GM21825 (cell line): Measurements from ENCODE around the gene ACOT7.
"Not testable (repeated sequence)": the region's sequence is repeated elsewhere in the genome, so short reads cannot be mapped to it uniquely, and the experiment has no call there.

ENCODE experiments used
- ATAC-seq: cut with Tn5 transposase; IDR thresholded peaks from one replicate; pipeline ENCODE4 v1.9.1; 2021; ENCODE audit warnings: mild to moderate bottlenecking, moderate library complexity; ENCODE audit not compliant: unreplicated experiment

Gene ACOT7

GRCh38 chr1:6241887-6242740 is 151.5 kb downstream of the ACOT7 start:
- no peak for ATAC-seq

GRCh38 chr1:6241107-6241886 is 152.3 kb downstream of the ACOT7 start:
- ATAC-seq = no peak

- no peak for ATAC-seq
Measured at GRCh38 chr1:6239950-6240768, 153.4 kb downstream of the ACOT7 start.

- ATAC-seq = no peak
Measured at GRCh38 chr1:6239213-6239752, 154.3 kb downstream of the ACOT7 start.

- ATAC-seq = no peak
Measured at GRCh38 chr1:6237093-6237492, 156.5 kb downstream of the ACOT7 start.

- ATAC-seq = no peak
Measured at GRCh38 chr1:6235296-6235677, 158.3 kb downstream of the ACOT7 start.

GRCh38 chr1:6234502-6235295 is 158.9 kb downstream of the ACOT7 start:
- no peak for ATAC-seq

GRCh38 chr1:6233376-6233775 is 160.2 kb downstream of the ACOT7 start:
- ATAC-seq = no peak

GRCh38 chr1:6225651-6226050 is 167.9 kb downstream of the ACOT7 start:
- ATAC-seq = no peak

- ATAC-seq = no peak
Measured at GRCh38 chr1:6224718-6225117, 168.8 kb downstream of the ACOT7 start.

- no peak for ATAC-seq
Measured at GRCh38 chr1:6223617-6224016, 169.9 kb downstream of the ACOT7 start.

- no peak for ATAC-seq
Measured at GRCh38 chr1:6222636-6223035, 170.9 kb downstream of the ACOT7 start.

- ATAC-seq = no peak
Measured at GRCh38 chr1:6221210-6221784, 172.3 kb downstream of the ACOT7 start.

GRCh38 chr1:6220236-6220635 is 173.3 kb downstream of the ACOT7 start:
- no peak for ATAC-seq

- not testable (repeated sequence) for ATAC-seq
Measured at GRCh38 chr1:6219641-6220040, 173.9 kb downstream of the ACOT7 start.

- ATAC-seq = no peak
Measured at GRCh38 chr1:6218375-6219164, 175.0 kb downstream of the ACOT7 start.
